Measurements from ENCODE around the gene SMAD7.

DNA sequence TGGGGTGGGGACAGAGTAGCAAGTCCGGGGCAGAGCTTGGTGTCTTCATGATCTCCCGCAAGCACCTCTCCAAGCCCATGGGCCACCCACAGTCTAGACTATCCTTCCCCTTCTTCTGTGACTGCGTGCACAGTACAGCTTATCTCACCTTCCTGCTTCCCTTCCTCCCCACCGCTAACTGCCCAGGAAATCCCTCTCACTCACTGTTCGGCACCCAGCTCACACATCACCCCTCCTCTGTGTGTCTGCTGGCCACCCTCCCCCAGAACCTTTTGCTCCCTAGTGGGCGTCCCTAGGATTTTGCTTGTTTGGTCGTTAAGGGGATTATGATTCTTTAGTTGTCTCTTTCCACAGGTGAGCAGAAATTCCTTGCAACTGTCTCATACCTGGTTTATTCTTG lies 31.5 kb upstream of the SMAD7 start:
- TF ChIP-seq, protein P1, sequence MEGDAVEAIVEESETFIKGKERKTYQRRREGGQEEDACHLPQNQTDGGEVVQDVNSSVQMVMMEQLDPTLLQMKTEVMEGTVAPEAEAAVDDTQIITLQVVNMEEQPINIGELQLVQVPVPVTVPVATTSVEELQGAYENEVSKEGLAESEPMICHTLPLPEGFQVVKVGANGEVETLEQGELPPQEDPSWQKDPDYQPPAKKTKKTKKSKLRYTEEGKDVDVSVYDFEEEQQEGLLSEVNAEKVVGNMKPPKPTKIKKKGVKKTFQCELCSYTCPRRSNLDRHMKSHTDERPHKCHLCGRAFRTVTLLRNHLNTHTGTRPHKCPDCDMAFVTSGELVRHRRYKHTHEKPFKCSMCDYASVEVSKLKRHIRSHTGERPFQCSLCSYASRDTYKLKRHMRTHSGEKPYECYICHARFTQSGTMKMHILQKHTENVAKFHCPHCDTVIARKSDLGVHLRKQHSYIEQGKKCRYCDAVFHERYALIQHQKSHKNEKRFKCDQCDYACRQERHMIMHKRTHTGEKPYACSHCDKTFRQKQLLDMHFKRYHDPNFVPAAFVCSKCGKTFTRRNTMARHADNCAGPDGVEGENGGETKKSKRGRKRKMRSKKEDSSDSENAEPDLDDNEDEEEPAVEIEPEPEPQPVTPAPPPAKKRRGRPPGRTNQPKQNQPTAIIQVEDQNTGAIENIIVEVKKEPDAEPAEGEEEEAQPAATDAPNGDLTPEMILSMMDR (IDR thresholded peaks at IDR 0.05), result no peak
- TF ChIP-seq POLR2A (IDR thresholded peaks at IDR 0.05), result no peak

Measured in body of pancreas (tissue), 4 donors.